Memory B cell (primary cell): ENCODE data around the gene AMPD1.

Experiments used
- ATAC-seq: fragments of 150-1000 bp; cut with Tn5 transposase; 2 replicates; pipeline ENCODE4 v1.10.0; 2021; ENCODE audit warnings: low read depth, mild to moderate bottlenecking, moderate library complexity
- DNase-seq, 2 donors: peaks; one replicate each; pipeline ENCODE4 v3.0.0; 2022; ENCODE audit warnings: low spot score in 2 of 2
- H3K27ac Mint-ChIP-seq: one replicate; pipeline ENCODE4 v1.8.0; 2022; ENCODE audit warnings: mild to moderate bottlenecking, moderate library complexity, mixed read lengths
- H3K27me3 Mint-ChIP-seq: one replicate; pipeline ENCODE4 v1.8.0; 2022; ENCODE audit warnings: mixed read lengths
- H3K36me3 Mint-ChIP-seq: one replicate; pipeline ENCODE4 v1.8.0; 2022; ENCODE audit warnings: mild to moderate bottlenecking, mixed read lengths
- H3K4me1 Mint-ChIP-seq: one replicate; pipeline ENCODE4 v1.8.0; 2022; ENCODE audit warnings: mixed read lengths
- H3K4me3 Mint-ChIP-seq: one replicate; pipeline ENCODE4 v1.8.0; 2022; ENCODE audit warnings: mild to moderate bottlenecking, moderate library complexity, mixed read lengths
- H3K9me3 Mint-ChIP-seq: one replicate; pipeline ENCODE4 v1.8.0; 2022; ENCODE audit warnings: mixed read lengths

The AMPD1 gene

GRCh38 chr1:114648503-114648902 is 46.8 kb downstream of the AMPD1 start:
- H3K27ac Mint-ChIP-seq: no peak overlapping the region
- no peaks in the 10 kb centered on the region for H3K9me3 Mint-ChIP-seq
- H3K36me3 Mint-ChIP-seq: no peaks in the 10 kb centered on the region
- ATAC-seq (no peak), DNase-seq (no peak)
- H3K4me1 Mint-ChIP-seq: no peaks in the 10 kb centered on the region
- H3K4me3 Mint-ChIP-seq: no peak overlapping the region
- no peaks in the 10 kb centered on the region for H3K27me3 Mint-ChIP-seq

DNA sequence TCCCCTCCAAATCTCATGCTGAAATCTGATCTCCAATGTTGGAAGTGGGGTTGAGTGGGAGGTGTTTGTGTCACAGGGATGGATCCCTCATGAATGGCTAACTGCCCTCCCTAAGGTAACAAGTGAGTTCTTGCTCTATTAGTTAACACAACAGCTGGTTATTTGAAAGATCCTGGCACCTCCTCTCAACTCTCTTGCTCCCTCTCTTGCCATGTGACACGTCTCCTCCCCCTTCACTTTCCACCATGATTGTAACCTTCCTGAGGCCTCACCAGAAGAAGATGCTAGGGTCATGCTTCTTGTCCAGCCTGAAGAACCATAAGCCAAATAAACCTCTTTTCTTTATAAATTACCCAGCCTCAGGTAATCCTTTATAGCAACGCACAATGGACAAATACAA is 54.0 kb downstream of the AMPD1 start:
- H3K27me3 Mint-ChIP-seq: no peaks in the 10 kb centered on the region
- H3K9me3 Mint-ChIP-seq: no peaks in the 10 kb centered on the region
- no peak overlapping the region for H3K4me3 Mint-ChIP-seq
- no peaks in the 10 kb centered on the region for H3K36me3 Mint-ChIP-seq
- no peak overlapping the region for H3K27ac Mint-ChIP-seq
- no peak for DNase-seq
- no peak for ATAC-seq
- H3K4me1 Mint-ChIP-seq: no peaks in the 10 kb centered on the region

DNA sequence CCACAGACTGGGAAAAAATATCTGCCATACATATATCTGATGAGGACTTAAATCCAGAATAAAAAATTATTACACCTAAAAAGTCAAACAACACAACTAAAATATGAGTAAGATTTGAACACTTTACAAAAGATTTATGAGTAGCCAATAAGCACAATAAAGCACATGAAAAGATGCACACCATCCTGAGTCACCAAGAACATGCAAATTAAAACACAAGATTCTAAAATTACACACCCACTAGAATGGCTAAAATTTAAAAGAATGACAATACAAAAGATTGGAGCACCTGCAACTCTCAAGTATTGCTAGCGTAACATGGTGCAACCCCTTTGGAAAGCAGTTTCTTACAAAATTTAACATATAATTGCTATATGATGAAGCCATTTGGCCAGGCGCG is 56.4 kb downstream of the AMPD1 start:
- Mint-ChIP-seq H3K9me3 (no peaks in the 10 kb centered on the region), H3K4me1 (no peaks in the 10 kb centered on the region), H3K27ac (no peak overlapping the region), H3K4me3 (no peak overlapping the region), H3K27me3 (peaks cover 3% of the 10 kb centered on the region), H3K36me3 (no peaks in the 10 kb centered on the region)
- DNase-seq (no peak), ATAC-seq (no peak)

- no peak for ATAC-seq
- Mint-ChIP-seq H3K4me3 (no peak overlapping the region), H3K9me3 (peaks cover 4% of the 10 kb centered on the region), H3K27me3 (peaks cover 8% of the 10 kb centered on the region), H3K27ac (no peak overlapping the region), H3K36me3 (peaks cover 4% of the 10 kb centered on the region), H3K4me1 (no peaks in the 10 kb centered on the region)
- DNase-seq: no peak
These were observed 62.9 kb downstream of the AMPD1 start for GRCh38 chr1:114632427-114632826.

GRCh38 chr1:114627107-114627506 is 68.2 kb downstream of the AMPD1 start:
- DNase-seq (no peak), ATAC-seq (no peak)
- H3K36me3 Mint-ChIP-seq: peaks cover 3% of the 10 kb centered on the region

GRCh38 chr1:114623364-114623763 is 72.0 kb downstream of the AMPD1 start:
- H3K27ac Mint-ChIP-seq: no peak overlapping the region
- no peak overlapping the region for H3K4me3 Mint-ChIP-seq
- H3K27me3 Mint-ChIP-seq: peaks cover 3% of the 10 kb centered on the region
- no peaks in the 10 kb centered on the region for H3K9me3 Mint-ChIP-seq
- DNase-seq: no peak
- no peak for ATAC-seq
- no peaks in the 10 kb centered on the region for H3K4me1 Mint-ChIP-seq
- H3K36me3 Mint-ChIP-seq: no peaks in the 10 kb centered on the region

More at GRCh38 chr1:114627107-114627506, 68.2 kb downstream of the AMPD1 start:
- peaks cover 6% of the 10 kb centered on the region for H3K27me3 Mint-ChIP-seq
- H3K4me3 Mint-ChIP-seq: no peak overlapping the region
- H3K4me1 Mint-ChIP-seq: no peaks in the 10 kb centered on the region
- H3K9me3 Mint-ChIP-seq: peaks cover 3% of the 10 kb centered on the region
- H3K27ac Mint-ChIP-seq: no peak overlapping the region
